GM19397 (cell line): ENCODE results near the gene DNAH8.
"Not testable (repeated sequence)": the region's sequence is repeated elsewhere in the genome, so short reads cannot be mapped to it uniquely, and the experiment has no call there.

Source experiments
- ATAC-seq: cut with Tn5 transposase; IDR thresholded peaks from one replicate; pipeline ENCODE4 v1.9.1; 2021; ENCODE audit warnings: mild to moderate bottlenecking, moderate library complexity; ENCODE audit not compliant: unreplicated experiment

DNAH8 gene

DNA sequence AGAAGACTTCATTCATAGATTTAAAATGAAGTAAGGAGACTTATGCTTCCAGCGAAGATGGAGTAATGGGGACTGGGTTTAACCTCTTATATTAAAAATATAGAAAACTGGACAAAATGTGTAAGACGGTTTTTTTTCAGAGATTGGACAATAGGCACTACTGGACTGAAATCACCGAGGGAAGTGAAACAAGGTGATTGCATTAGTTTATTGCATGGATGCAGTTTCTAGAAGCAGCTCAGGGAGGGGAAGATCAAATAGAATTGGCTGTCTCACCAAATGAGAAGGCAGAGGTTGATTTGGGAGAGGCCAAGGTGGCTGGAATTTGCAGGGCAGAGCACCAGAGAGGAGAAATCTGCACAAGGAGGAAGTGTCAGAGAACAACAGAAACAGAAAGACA is 162.6 kb downstream of the DNAH8 start:
- ATAC-seq, result no peak

- ATAC-seq, result no peak
Observed at GRCh38 chr6:38882157-38882556, 167.0 kb downstream of the DNAH8 start.

DNA sequence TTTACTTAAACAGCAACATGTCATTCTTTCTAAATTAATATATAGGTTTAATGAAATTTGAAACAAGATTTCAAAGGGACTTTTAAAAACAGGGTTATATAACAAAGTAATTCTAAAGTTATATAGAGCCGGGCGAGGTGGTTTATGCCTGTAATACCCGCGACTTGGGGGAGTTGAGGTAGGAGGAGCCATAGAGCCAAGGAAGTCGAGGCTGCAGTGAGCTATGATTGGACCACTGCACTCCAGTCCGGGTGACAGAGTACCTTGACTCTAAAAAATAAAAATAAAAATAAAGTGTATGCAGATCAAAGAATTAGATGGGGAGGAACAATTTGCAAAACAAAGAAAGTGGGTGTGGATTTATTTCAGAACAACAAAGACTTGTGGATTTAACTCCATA is 182.4 kb downstream of the DNAH8 start:
- ATAC-seq, result no peak

DNA sequence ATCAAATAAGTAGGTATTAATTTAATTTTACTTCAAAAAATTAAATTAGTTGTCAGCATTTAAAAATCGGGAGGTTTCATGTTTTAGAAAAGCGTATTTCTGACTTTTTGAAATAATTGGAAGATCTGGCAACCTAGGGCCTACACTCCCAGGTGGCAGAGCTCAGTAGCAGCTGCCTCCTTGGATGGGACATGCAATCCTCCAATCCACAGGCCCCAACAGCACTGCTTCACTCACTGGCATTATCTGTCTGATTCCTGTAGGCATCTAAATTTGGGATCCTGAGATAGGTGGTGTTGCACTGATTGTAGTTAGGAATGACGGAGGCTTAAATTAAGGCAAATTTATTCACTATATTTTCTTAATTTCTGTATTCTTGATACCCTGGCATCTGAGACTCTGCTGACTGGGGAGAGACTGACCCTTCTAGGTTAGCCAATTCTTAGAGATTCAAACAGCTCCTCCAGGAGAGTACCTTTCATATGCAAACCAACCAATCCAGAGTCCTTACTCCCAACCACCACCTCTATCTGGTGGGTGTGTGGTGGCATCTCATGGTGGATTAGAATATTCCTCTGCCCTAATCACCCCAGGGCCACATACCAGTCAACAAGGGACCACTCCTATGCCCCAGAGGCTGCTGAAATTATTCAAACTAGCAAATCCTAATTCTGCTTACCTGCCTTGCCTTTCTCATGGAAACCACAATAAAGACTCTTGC is 186.9 kb downstream of the DNAH8 start:
- ATAC-seq, result no peak

DNA sequence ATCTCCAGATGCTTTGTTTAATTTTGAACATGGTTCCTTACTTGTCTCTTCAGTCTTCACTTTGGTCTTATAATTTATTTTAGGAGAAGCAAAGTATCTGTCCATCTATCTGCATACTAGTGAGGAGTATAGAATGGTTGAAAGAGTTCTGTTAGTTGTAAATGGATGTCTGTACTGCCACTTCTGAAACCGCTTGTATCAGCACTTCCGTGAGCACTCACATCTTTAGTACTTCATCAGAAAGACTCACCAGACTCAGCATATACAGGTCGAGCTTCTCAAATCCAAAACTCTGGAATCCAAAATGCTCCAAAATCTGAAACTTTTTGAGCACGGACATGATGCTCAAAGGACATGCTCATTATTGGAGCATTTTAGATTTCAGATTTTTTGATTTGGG is 191.5 kb downstream of the DNAH8 start:
- no peak for ATAC-seq

GRCh38 chr6:38907264-38907663 is 192.2 kb downstream of the DNAH8 start:
- ATAC-seq, result no peak

DNA sequence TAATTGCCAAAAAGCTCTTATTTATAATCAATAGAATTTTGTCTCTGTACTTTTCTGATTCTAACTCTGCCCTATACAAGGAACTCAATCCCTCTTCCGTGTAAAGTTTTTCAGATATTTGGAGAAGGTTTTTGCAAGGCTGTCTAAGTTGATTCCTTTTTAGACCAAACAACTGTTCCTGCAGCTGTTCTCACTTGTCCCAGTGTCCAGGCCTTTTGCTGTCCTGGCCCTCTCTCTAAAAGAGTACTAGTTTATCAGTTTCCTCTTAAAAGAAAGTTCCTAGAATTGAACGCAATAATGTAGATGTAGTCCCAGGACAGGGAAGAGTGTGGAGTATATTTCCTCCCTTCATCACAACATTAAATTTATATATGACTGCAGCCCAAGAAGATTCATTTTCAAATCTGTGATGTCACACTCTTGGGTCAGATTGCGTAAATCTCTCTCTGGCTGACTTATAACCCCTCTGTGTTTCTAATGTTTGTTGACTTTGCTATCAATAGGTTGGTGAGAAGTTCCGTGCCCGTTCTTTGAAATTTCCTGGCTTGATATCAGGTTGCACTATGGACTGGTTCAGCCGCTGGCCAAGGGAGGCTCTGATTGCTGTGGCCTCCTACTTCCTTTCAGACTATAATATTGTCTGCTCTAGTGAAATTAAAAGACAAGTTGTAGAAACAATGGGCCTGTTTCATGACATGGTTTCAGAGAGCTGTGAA is 194.1 kb downstream of the DNAH8 start:
- ATAC-seq, result no peak

- no peak for ATAC-seq
Observed at GRCh38 chr6:38910207-38910606, 195.1 kb downstream of the DNAH8 start.

DNA sequence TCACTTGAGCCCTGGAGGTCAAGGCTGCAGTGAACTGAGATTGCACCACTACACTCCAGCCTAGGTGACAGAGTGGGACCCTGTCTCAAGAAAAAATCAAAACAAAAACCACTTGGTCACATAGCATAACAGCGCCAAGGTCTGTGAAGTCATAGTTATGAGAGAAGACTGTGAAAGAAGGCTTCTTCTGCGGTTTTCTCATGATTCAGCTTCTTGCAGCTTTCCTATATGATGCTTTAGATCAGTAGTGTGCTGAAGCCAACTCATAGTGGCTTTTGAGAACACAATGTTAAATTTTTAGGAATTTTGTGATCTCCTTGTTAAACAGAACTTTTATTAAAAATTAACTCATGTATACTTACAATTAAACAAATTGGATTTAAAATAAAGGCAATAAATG is 197.3 kb downstream of the DNAH8 start:
- ATAC-seq, result no peak

- no peak for ATAC-seq
Observed at GRCh38 chr6:38915205-38915925, 200.3 kb downstream of the DNAH8 start.

DNA sequence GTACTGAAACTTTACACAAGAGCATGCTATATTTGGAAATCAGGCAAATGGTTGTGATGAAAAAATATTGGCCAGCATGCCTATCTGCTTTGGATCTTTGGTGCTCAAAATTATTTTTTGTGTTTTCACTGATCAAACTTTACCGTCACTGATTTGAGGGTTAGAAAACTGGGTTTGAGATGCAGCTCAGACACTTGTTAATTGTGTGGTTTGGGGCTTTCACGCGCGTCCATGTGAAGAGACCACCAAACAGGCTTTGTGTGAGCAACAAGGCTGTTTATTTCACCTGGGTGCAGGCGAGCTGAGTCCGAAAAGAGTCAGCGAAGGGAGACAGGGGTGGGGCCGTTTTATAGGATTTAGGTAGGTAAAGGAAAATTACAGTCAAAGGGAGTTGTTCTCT is 206.4 kb downstream of the DNAH8 start:
- ATAC-seq, result not testable (repeated sequence)

- no peak for ATAC-seq
Observed at GRCh38 chr6:38924791-38925509, 209.8 kb downstream of the DNAH8 start.

GRCh38 chr6:38929560-38929959 is 214.4 kb downstream of the DNAH8 start:
- ATAC-seq, result no peak

DNA sequence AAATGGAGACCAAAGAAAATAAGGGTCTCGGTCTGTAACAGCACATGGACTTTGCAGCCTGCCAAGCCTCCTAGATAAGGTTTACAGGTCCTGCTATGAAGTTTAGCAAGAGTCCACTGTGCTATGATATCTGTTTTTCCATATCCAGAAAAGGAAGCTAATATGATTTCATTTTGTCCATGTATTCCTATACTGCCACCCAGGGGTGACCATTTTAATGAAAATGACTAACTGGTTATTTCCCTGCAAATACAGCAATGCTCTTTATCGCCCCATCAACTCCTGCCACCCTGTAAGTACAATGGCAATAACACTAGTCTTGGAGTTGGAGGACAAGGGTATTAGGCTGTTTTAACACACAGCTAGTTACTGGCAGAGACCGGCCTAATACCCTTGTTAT is 218.3 kb downstream of the DNAH8 start:
- ATAC-seq, result no peak

DNA sequence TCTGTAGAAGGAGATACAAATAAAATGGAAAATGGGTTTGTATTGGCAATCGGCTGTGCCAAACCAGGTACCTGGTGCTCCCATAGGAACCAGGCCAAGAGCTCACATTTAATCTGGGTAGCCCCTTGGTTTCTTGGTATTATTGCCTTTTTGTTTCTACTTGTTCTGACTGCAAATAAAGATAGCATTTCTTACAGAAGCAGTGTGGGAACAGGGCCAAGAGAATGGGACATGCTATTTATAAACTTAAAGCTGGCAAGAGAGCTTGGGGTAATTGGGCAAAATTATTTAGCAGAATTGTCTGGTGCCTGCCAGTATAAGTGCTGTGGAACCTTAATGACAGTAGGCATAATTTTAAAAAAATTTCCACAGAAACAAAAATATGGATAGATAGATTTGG is 219.9 kb downstream of the DNAH8 start:
- ATAC-seq, result no peak

- ATAC-seq, result no peak
Observed at GRCh38 chr6:38937839-38938613, 222.9 kb downstream of the DNAH8 start.

- no peak for ATAC-seq
Observed at GRCh38 chr6:38938741-38939140, 223.6 kb downstream of the DNAH8 start.

- no peak for ATAC-seq
Observed at GRCh38 chr6:38942442-38942841, 227.3 kb downstream of the DNAH8 start.

- ATAC-seq, result no peak
Observed at GRCh38 chr6:38942965-38943364, 227.9 kb downstream of the DNAH8 start.

GRCh38 chr6:38943964-38944363 is 228.9 kb downstream of the DNAH8 start:
- no peak for ATAC-seq
